GM23248 (cell line): ENCODE data around the gene EBF3.

ENCODE experiments used
- EZH2 ChIP-seq: fragments of 200-600 bp; sonication (generic); IDR thresholded peaks from 2 replicates; pipeline ENCODE4 v1.6.1; 2018; ENCODE audit warnings: antibody characterized with exemption, mild to moderate bottlenecking; ENCODE audit not compliant: insufficient read depth, poor library complexity, severe bottlenecking
- EZH2phosphoT487 ChIP-seq: fragments of 200-600 bp; sonication (generic); IDR thresholded peaks from 2 replicates; pipeline ENCODE4 v1.6.1; 2018; ENCODE audit warnings: antibody characterized with exemption, moderate library complexity, mild to moderate bottlenecking, low read depth; ENCODE audit not compliant: insufficient read depth

GRCh38 chr10:129837909-129838582 lies 126.0 kb downstream of the EBF3 start:
- no peak for TF ChIP-seq EZH2phosphoT487
- TF ChIP-seq EZH2 = no peak
